Loucy (cell line): ENCODE data around the gene SYNRG.

Source experiments
- H2AFZ ChIP-seq: fragments of 200-600 bp; sonication (generic); 2 replicates; pipeline ENCODE4 v1.6.0; 2016; ENCODE audit warnings: antibody characterized with exemption, mild to moderate bottlenecking, low read length, moderate library complexity
- H3F3A ChIP-seq: fragments of 200-600 bp; 2 replicates; pipeline ENCODE4 v1.6.0; 2016; ENCODE audit warnings: antibody characterized with exemption, low read depth, mild to moderate bottlenecking
- H3K27me3 ChIP-seq: fragments of 200-600 bp; sonication (generic); 2 replicates; pipeline ENCODE4 v1.6.1; 2014; ENCODE audit warnings: low read length, mild to moderate bottlenecking; ENCODE audit not compliant: insufficient read depth, poor library complexity, severe bottlenecking
- H3K36me3 ChIP-seq: fragments of 200-600 bp; sonication (generic); 2 replicates; pipeline ENCODE4 v1.6.1; 2016; ENCODE audit warnings: low read length; ENCODE audit not compliant: insufficient read depth
- H3K4me1 ChIP-seq: fragments of 200-600 bp; sonication (generic); 2 replicates; pipeline ENCODE4 v1.5.1; 2014; ENCODE audit warnings: low read length, mild to moderate bottlenecking; ENCODE audit not compliant: insufficient read depth, poor library complexity, severe bottlenecking
- H3K4me2 ChIP-seq: fragments of 200-600 bp; sonication (generic); 2 replicates; pipeline ENCODE4 v1.6.0; 2014; ENCODE audit warnings: antibody characterized with exemption, low read length, low read depth, mild to moderate bottlenecking; ENCODE audit not compliant: poor library complexity, severe bottlenecking
- H3K4me3 ChIP-seq: fragments of 200-600 bp; sonication (generic); 2 replicates; pipeline ENCODE4 v1.5.1; 2014; ENCODE audit warnings: low read length, mild to moderate bottlenecking, mixed read lengths; ENCODE audit not compliant: poor library complexity, severe bottlenecking
- H3K79me2 ChIP-seq: fragments of 200-600 bp; sonication (generic); 2 replicates; pipeline ENCODE4 v1.6.1; 2014; ENCODE audit warnings: low read length; ENCODE audit not compliant: insufficient read depth
- H3K9ac ChIP-seq: fragments of 200-600 bp; sonication (generic); 2 replicates; pipeline ENCODE4 v1.6.0; 2014; ENCODE audit warnings: mild to moderate bottlenecking, low read depth, low read length, moderate library complexity; ENCODE audit not compliant: poor library complexity, severe bottlenecking
- H3K9me2 ChIP-seq: fragments of 200-600 bp; sonication (generic); replicated peaks from 2 replicates; pipeline ENCODE4 v1.6.1; 2016; ENCODE audit warnings: low read depth, low read length, mixed read lengths
- H3K9me3 ChIP-seq: fragments of 200-600 bp; sonication (generic); 2 replicates; pipeline ENCODE4 v1.6.1; 2014; ENCODE audit warnings: mild to moderate bottlenecking, antibody characterized with exemption, low read length, low read depth; ENCODE audit not compliant: insufficient read depth
- H4K20me1 ChIP-seq: fragments of 200-600 bp; sonication (generic); 2 replicates; pipeline ENCODE4 v1.6.0; 2014; ENCODE audit warnings: antibody characterized with exemption, low read length, mild to moderate bottlenecking; ENCODE audit not compliant: insufficient read depth, poor library complexity, severe bottlenecking
- EZH2phosphoT487 ChIP-seq: fragments of 200-600 bp; IDR thresholded peaks from 2 replicates; pipeline ENCODE4 v1.6.1; 2018; ENCODE audit warnings: antibody characterized with exemption, mild to moderate bottlenecking, moderate library complexity, borderline replicate concordance
- TF ChIP-seq, protein P1 (sequence below): fragments of 200-600 bp; sonication (generic); conservative IDR thresholded peaks from 2 replicates; pipeline ENCODE4 v1.5.1; 2014; ENCODE audit warnings: mild to moderate bottlenecking, antibody characterized with exemption, low read length

Gene SYNRG

GRCh38 chr17:37489197-37490001 lies 119.8 kb downstream of the SYNRG start, which contains the start of gene DUSP14:
TSS of gene DUSP14 (plus strand) at chr17:37489891. CDS start at chr17:37512273, 22,382 bp downstream.
- Histone ChIP-seq H3K9me3 (no peaks in the 10 kb centered on the region), H3K9me2 (no peaks in the 10 kb centered on the region), H3K4me2 (peak within 1 kb of the TSS; percentile 98), H4K20me1 (peaks cover 21% of the 10 kb centered on the region), H3K4me1 (peaks cover 35% of the 10 kb centered on the region), H2AFZ (peak within 1 kb of the TSS; percentile 99), H3K79me2 (peaks cover 41% of the 10 kb centered on the region), H3K9ac (peak within 1 kb of the TSS; percentile 85), H3F3A (0 out of 2 replicates have a peak, but pooled peaks cover 3% of the 10 kb centered on the region), H3K27me3 (no peaks in the 10 kb centered on the region), H3K4me3 (peak within 1 kb of the TSS; percentile 93), H3K36me3 (no peaks in the 10 kb centered on the region)
- TF ChIP-seq, protein P1, sequence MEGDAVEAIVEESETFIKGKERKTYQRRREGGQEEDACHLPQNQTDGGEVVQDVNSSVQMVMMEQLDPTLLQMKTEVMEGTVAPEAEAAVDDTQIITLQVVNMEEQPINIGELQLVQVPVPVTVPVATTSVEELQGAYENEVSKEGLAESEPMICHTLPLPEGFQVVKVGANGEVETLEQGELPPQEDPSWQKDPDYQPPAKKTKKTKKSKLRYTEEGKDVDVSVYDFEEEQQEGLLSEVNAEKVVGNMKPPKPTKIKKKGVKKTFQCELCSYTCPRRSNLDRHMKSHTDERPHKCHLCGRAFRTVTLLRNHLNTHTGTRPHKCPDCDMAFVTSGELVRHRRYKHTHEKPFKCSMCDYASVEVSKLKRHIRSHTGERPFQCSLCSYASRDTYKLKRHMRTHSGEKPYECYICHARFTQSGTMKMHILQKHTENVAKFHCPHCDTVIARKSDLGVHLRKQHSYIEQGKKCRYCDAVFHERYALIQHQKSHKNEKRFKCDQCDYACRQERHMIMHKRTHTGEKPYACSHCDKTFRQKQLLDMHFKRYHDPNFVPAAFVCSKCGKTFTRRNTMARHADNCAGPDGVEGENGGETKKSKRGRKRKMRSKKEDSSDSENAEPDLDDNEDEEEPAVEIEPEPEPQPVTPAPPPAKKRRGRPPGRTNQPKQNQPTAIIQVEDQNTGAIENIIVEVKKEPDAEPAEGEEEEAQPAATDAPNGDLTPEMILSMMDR = 0 out of 2 replicates have a peak, but pooled peaks have one; percentile 21
- TF ChIP-seq EZH2phosphoT487 = no peak

GRCh38 chr17:37488607-37489196 lies 120.5 kb downstream of the SYNRG start:
- Histone ChIP-seq H2AFZ (peak overlapping the region; percentile 99), H3K9me3 (no peaks in the 10 kb centered on the region), H3F3A (0 out of 2 replicates have a peak, but pooled peaks cover 3% of the 10 kb centered on the region), H3K4me1 (peaks cover 35% of the 10 kb centered on the region), H3K4me3 (peak overlapping the region; percentile 93), H3K27me3 (no peaks in the 10 kb centered on the region), H3K4me2 (peak overlapping the region; percentile 98), H3K36me3 (no peaks in the 10 kb centered on the region), H3K9ac (peak overlapping the region; percentile 85), H3K79me2 (peaks cover 34% of the 10 kb centered on the region), H3K9me2 (no peaks in the 10 kb centered on the region), H4K20me1 (peaks cover 21% of the 10 kb centered on the region)
- TF ChIP-seq, protein P1 = no peak
- no peak for TF ChIP-seq EZH2phosphoT487

- TF ChIP-seq EZH2phosphoT487 = no peak
- TF ChIP-seq, protein P1 = no peak
- H3F3A ChIP-seq = 0 out of 2 replicates have a peak, but pooled peaks cover 3% of the 10 kb centered on the region
- peaks cover 21% of the 10 kb centered on the region for H4K20me1 ChIP-seq
- H3K4me3 ChIP-seq = peak overlapping the region; percentile 93
- peak overlapping the region; percentile 85 for H3K9ac ChIP-seq
- H3K27me3 ChIP-seq = no peaks in the 10 kb centered on the region
- no peaks in the 10 kb centered on the region for H3K9me3 ChIP-seq
- H3K9me2 ChIP-seq = no peaks in the 10 kb centered on the region
- peaks cover 28% of the 10 kb centered on the region for H3K79me2 ChIP-seq
- peak overlapping the region; percentile 99 for H2AFZ ChIP-seq
- H3K4me1 ChIP-seq = peaks cover 31% of the 10 kb centered on the region
- no peaks in the 10 kb centered on the region for H3K36me3 ChIP-seq
- peak overlapping the region; percentile 98 for H3K4me2 ChIP-seq
Measured at GRCh38 chr17:37488009-37488604, 121.1 kb downstream of the SYNRG start.
